WI38 (cell line): Measurements from ENCODE around the gene LTB.

ENCODE experiments used
- H3K4me3 ChIP-seq: 2 replicates; pipeline ENCODE4 v1.5.1; 2011; ENCODE audit warnings: low read depth, mild to moderate bottlenecking, control low read depth, low read length
- CTCF ChIP-seq: IDR thresholded peaks from 2 replicates; pipeline ENCODE4 v1.5.1; 2012; ENCODE audit warnings: low read depth, mild to moderate bottlenecking, control low read depth, low read length

LTB gene

GRCh38 chr6:31582230-31582643 lies at the start of gene LTB:
Gene LTB (minus strand): TSS chr6:31582424. CDS start chr6:31582417, 7 bp downstream.
- H3K4me3 ChIP-seq: peak within 1 kb of the TSS; percentile 79
- TF ChIP-seq CTCF: no peak

GRCh38 chr6:31631681-31632278 lies 49.6 kb upstream of the LTB start:
- no peak overlapping the region for H3K4me3 ChIP-seq

GRCh38 chr6:31631209-31631608 lies 49.0 kb upstream of the LTB start:
- no peak overlapping the region for H3K4me3 ChIP-seq
- TF ChIP-seq CTCF: no peak

More at GRCh38 chr6:31631681-31632278, 49.6 kb upstream of the LTB start:
- TF ChIP-seq CTCF: no peak

- TF ChIP-seq CTCF: no peak
Observed at GRCh38 chr6:31630177-31630934, 48.1 kb upstream of the LTB start.

GRCh38 chr6:31629014-31629413 lies 46.8 kb upstream of the LTB start:
- no peak for TF ChIP-seq CTCF

More at GRCh38 chr6:31630177-31630934, 48.1 kb upstream of the LTB start:
- no peak overlapping the region for H3K4me3 ChIP-seq

GRCh38 chr6:31627690-31628287 lies 45.6 kb upstream of the LTB start:
- no peak for TF ChIP-seq CTCF
- no peak overlapping the region for H3K4me3 ChIP-seq

More at GRCh38 chr6:31629014-31629413, 46.8 kb upstream of the LTB start:
- no peak overlapping the region for H3K4me3 ChIP-seq

GRCh38 chr6:31626952-31627351 lies 44.7 kb upstream of the LTB start:
- no peak overlapping the region for H3K4me3 ChIP-seq
- TF ChIP-seq CTCF: no peak
